ENCODE results near the gene CAMTA1. TPM values are rescaled to one million over a fixed set of nuclear protein-coding genes. Genes with fewer than 3 reads are reported as not detected.

Gene CAMTA1
- total RNA-seq, 2 experiments from 2014 or later, result 45.5 to 45.6 TPM

DNA sequence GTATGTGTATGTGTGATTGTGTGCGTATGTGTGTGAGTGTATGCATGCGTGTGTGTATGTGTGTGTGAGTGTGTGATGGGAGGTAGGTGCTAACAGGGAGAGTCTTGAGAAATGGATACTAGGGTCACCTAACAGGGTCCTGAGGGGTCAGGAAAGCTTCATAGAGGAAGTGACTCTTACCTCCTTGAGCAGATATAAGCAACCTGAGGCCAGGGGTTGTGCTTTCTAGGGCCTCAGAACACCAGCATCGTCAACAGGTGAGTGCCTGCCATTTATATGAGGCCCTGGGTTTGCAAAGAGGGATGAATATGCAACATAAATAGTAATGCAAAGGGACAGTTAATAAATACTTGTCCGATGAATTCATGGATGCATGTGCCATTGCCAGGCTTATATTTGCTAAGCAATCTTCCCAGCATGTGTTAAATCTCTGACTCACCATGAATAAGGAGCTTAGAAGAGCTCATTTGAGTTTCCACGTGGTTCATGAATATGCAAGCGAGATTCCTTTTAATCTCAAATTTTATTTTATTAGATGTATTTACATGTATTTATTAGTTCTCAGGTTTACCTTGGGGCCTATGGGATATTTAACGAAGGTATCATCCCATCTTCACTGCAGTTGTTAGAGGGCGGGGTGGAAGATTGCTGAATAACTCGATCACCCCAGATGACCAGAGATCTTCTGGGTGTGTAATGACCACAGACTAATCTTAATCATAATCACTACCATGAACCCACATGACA, 438.3 kb downstream of the CAMTA1 start:
- Mint-ChIP-seq H3K4me3 (no peak overlapping the region), H3K27ac (no peak overlapping the region), H3K36me3 (no peaks in the 10 kb centered on the region), H3K4me1 (no peaks in the 10 kb centered on the region), H3K27me3 (peaks cover 3% of the 10 kb centered on the region), H3K9me3 (no peaks in the 10 kb centered on the region)
- ATAC-seq (ENCODE audit: low read depth) (no peak), DNase-seq (no peak)
- POLR2A ChIA-PET, result no interaction called here

DNA sequence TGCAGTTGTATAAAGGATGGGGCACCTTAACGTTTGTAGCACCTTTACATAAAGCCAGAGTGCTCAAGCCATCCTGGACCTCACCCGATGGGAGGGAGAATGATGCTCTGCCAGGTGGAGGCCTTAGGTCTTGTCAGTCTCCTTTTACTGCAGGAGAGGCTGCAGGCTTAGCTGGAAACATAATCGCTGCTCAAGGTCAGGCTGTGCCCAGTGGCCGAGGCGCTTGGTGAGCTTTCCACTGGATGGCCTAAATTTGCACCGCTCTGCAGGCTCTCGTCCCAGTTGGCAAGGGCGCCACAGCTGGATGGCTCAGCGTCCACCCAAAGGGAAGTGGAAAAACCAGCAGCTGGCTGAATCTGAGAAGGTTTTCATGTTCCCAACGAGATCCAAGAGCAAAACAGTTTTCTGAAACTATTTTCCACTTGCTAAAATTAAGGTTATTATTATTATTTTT, 438.9 kb downstream of the CAMTA1 start:
- H3K27me3 Mint-ChIP-seq, result peaks cover 3% of the 10 kb centered on the region
- H3K4me3 Mint-ChIP-seq, result no peak overlapping the region
- no peak overlapping the region for H3K27ac Mint-ChIP-seq
- no peaks in the 10 kb centered on the region for H3K36me3 Mint-ChIP-seq
- H3K9me3 Mint-ChIP-seq, result no peaks in the 10 kb centered on the region
- DNase-seq, result no peak
- POLR2A ChIA-PET, result no interaction called here
- H3K4me1 Mint-ChIP-seq, result no peaks in the 10 kb centered on the region
- ATAC-seq (ENCODE audit: low read depth), result no peak

DNA sequence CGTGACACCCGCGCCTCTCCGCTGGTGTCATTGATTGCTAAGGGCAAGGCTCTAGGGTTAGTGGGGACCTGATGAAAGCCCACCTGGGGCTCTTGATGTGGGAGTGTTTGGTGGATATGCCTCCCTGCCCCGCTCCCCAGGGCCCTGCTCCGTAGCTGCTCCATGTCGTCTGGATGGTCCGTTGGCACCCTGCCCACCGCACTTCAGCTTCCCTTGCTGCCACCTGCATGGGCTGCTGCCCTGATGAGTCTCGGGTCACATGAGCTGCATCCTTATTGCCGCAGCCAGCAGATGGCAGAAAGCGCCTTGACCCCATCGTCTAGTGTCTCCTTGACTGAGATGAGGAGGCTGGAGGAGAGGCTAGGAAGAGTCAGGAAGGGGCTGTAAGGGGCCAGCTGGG, 439.4 kb downstream of the CAMTA1 start:
- Mint-ChIP-seq H3K9me3 (no peaks in the 10 kb centered on the region), H3K4me1 (no peaks in the 10 kb centered on the region), H3K4me3 (no peak overlapping the region), H3K27ac (no peak overlapping the region), H3K36me3 (no peaks in the 10 kb centered on the region), H3K27me3 (peaks cover 2% of the 10 kb centered on the region)
- POLR2A ChIA-PET, result no interaction called here
- DNase-seq (no peak), ATAC-seq (ENCODE audit: low read depth) (no peak)

DNA sequence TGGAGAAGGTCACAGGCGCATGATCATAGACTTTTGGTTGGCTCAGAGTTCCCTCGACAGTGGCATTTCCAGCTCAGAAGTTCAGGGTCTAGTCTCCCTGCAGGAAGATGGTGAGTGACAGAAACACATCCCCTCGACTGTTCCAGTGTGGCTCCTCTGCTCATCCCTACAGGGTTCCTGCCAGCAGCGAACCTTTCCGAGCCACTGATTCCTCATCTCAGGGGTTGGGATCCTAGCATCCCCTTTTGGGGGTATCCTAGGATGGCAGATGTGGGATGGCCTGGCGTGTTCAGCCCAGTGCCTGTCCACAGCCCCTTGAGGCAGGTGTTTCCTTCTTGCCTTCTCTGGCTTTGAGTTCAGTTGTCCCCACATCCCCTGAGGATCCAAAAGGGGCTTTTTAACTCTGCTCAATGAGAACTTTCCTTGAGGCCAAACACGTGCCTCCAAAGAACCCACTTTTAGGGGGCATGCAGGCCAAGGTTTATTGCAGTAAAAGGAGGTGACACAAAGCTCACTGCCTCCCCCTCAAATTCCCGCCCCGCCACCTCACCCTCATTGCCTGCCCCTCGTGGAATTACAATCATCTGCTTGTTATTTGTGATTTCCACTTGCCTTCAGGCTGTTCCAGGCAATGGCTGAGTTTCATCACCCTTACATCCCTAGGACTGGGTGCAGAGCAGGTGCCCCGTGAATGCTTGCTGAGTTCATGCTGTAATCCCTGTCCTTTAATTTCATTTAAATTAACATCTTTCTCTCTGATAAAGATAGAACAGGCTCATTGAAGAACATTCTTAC, 440.7 kb downstream of the CAMTA1 start:
- Mint-ChIP-seq H3K4me3 (no peak overlapping the region), H3K36me3 (no peaks in the 10 kb centered on the region), H3K27ac (no peak overlapping the region), H3K27me3 (peaks cover 2% of the 10 kb centered on the region), H3K4me1 (no peaks in the 10 kb centered on the region), H3K9me3 (no peaks in the 10 kb centered on the region)
- ATAC-seq (ENCODE audit: low read depth), result no peak
- POLR2A ChIA-PET, result no interaction called here
- DNase-seq, result no peak

GRCh38 chr1:7227654-7228053, 442.4 kb downstream of the CAMTA1 start:
- DNase-seq (no peak), ATAC-seq (ENCODE audit: low read depth) (no peak)
- Mint-ChIP-seq H3K36me3 (no peaks in the 10 kb centered on the region), H3K9me3 (no peaks in the 10 kb centered on the region), H3K27ac (no peak overlapping the region), H3K4me1 (no peaks in the 10 kb centered on the region), H3K27me3 (peaks cover 2% of the 10 kb centered on the region), H3K4me3 (no peak overlapping the region)
- POLR2A ChIA-PET, result no interaction called here

GRCh38 chr1:7228252-7228961, 443.2 kb downstream of the CAMTA1 start:
- no peak overlapping the region for H3K27ac Mint-ChIP-seq
- peaks cover 2% of the 10 kb centered on the region for H3K27me3 Mint-ChIP-seq
- DNase-seq (no peak), ATAC-seq (ENCODE audit: low read depth) (no peak)
- no peaks in the 10 kb centered on the region for H3K4me1 Mint-ChIP-seq
- H3K4me3 Mint-ChIP-seq, result no peak overlapping the region
- POLR2A ChIA-PET, result no interaction called here
- no peaks in the 10 kb centered on the region for H3K9me3 Mint-ChIP-seq
- H3K36me3 Mint-ChIP-seq, result no peaks in the 10 kb centered on the region

DNA sequence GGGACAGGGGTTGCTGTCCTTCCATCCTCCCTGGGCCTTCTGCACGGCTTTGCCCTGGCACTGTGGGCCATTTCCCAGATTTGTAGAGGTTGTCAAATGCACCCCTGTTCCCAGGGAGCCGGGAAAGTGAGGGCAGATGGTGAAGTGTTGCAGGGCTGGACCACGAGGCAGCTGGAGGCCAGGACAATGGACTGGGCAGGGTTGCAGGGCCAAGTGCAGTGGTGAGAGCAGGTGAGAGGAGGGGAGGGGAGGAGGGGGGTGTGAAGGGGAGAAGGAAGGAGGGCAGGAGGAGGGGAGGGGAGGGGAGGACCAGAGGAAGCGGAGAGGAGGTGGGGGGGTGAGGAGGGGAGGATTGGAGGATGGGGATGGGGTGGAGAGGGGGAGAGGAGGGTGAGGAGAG, 443.9 kb downstream of the CAMTA1 start:
- Mint-ChIP-seq H3K27me3 (peaks cover 2% of the 10 kb centered on the region), H3K36me3 (no peaks in the 10 kb centered on the region), H3K9me3 (no peaks in the 10 kb centered on the region), H3K4me1 (no peaks in the 10 kb centered on the region), H3K4me3 (no peak overlapping the region), H3K27ac (no peak overlapping the region)
- no peak for ATAC-seq (ENCODE audit: low read depth)
- DNase-seq, result no peak
- POLR2A ChIA-PET, result no interaction called here

- POLR2A ChIA-PET, result no interaction called here
- ATAC-seq (ENCODE audit: low read depth) (no peak), DNase-seq (no peak)
- Mint-ChIP-seq H3K4me3 (no peak overlapping the region), H3K4me1 (no peaks in the 10 kb centered on the region), H3K36me3 (no peaks in the 10 kb centered on the region), H3K27me3 (peaks cover 2% of the 10 kb centered on the region), H3K9me3 (no peaks in the 10 kb centered on the region), H3K27ac (no peak overlapping the region)
Observed at GRCh38 chr1:7229696-7230631, 444.7 kb downstream of the CAMTA1 start.

DNA sequence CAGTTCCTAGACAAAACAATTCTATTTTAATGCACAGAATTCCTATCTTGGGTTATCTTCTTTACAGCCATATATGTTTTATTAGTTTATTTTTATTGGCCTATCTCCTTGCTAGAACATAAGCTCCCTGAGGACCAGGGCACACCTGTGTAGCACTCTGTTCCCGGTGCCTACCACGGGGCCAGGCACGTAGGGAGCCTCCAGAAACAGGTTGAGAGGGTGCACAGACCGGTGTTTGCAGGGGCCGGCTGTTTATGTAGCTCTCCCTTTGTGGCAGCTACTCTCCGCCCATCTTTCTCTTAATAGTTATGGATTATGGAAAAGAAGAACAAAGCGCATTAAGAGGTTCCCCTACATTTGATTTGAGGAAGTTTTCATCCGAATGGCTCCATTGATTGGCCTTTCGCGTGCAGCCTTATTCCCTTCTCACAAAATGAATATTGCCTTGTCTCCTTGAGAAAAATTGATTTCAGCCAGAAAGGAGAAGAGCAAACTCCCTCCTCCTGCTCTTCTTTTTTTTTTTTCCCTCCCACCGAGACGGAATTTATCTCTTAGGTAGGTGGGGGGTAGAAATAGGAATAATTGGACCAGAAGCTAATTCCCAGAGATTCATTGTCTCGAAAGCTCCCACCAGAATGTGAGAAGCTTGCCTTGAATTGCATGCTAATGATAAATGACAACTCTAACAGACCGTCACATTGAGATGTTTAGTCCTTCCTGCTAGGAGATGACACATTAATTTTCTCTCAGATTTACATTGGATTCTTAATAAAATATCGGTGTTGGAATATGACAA, 447.4 kb downstream of the CAMTA1 start:
- POLR2A ChIA-PET, result no interaction called here
- no peak for ATAC-seq (ENCODE audit: low read depth)
- DNase-seq, result no peak
- Mint-ChIP-seq H3K4me3 (no peak overlapping the region), H3K36me3 (no peaks in the 10 kb centered on the region), H3K27ac (no peak overlapping the region), H3K9me3 (no peaks in the 10 kb centered on the region), H3K4me1 (peaks cover 3% of the 10 kb centered on the region), H3K27me3 (peaks cover 19% of the 10 kb centered on the region)

DNA sequence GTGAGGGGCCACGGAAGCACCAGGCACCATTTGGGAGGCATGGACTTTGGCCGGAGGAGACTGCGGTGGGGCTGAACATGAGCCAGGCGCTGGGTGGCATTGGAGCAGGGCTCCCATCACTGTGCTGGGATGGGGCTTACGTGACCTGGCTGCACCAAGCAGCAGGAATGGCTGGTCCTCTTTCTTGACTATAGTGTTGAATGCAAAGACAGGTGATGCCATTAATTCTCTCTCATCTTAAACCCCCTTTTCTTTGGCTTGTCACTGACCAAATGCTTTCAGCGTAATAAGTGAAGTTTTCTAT, 447.9 kb downstream of the CAMTA1 start:
- H3K9me3 Mint-ChIP-seq, result no peaks in the 10 kb centered on the region
- POLR2A ChIA-PET, result no interaction called here
- no peaks in the 10 kb centered on the region for H3K36me3 Mint-ChIP-seq
- H3K27ac Mint-ChIP-seq, result no peak overlapping the region
- H3K4me3 Mint-ChIP-seq, result no peak overlapping the region
- ATAC-seq (ENCODE audit: low read depth), result no peak
- peaks cover 3% of the 10 kb centered on the region for H3K4me1 Mint-ChIP-seq
- DNase-seq, result no peak
- H3K27me3 Mint-ChIP-seq, result peaks cover 19% of the 10 kb centered on the region

DNA sequence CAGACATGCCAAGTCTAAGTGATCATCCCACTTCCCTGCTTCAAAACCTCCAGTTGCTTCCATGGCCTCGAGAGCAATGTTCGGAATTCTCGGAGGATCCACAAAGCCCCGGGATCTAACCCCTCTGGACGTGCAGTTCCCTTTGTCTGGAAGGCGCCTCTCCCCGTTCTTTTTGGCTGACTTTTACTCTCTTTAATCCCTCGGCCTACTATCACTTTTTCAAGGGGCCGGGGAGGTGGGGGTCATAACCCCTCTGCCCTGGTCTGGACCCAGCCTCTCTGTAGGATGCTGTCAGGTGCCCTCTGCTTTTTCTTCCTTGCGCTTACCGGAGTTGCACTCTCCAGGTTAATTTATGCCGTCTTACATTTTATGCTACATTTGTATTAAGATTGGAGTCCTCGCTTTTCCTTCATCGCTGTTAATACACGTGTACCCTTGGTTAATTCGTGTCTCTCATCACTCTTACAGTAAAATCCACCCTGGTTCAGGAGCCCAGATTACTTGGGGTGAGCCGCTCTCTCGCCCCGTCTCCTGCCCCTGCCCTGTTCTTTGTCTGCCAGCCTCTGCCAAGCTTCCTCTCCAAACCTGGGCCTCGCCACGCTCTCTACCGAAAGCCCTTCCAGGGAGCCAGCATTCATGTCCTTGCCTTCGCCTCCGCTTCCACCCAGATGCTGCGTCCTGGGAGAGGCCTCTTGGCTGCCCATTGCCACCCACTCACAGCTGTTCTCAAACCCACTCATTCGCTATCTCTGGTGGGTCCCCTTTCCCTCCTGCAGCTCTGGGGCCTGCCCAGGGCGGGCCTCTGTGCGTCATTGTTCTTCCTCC, 448.6 kb downstream of the CAMTA1 start:
- ATAC-seq (ENCODE audit: low read depth) (no peak), DNase-seq (no peak)
- H3K4me1 Mint-ChIP-seq, result peaks cover 3% of the 10 kb centered on the region
- no peak overlapping the region for H3K27ac Mint-ChIP-seq
- no peaks in the 10 kb centered on the region for H3K9me3 Mint-ChIP-seq
- POLR2A ChIA-PET, result no interaction called here
- H3K36me3 Mint-ChIP-seq, result no peaks in the 10 kb centered on the region
- H3K27me3 Mint-ChIP-seq, result peaks cover 19% of the 10 kb centered on the region
- no peak overlapping the region for H3K4me3 Mint-ChIP-seq

DNA sequence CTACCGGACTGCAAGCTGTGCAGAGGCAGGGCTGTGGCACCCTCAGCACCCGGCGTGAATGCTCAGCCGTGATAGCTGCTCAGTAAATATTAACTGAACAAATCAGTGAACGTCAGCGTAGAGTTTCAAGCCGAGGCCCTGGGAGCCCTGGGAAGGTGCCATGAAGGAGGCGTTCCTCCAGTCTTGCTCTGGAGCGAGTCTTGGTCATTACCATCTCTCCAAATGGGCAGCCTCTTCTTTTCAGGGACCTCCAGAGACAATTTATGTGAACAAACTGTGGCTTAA, 449.2 kb downstream of the CAMTA1 start:
- POLR2A ChIA-PET, result no interaction called here
- no peak for ATAC-seq (ENCODE audit: low read depth)
- Mint-ChIP-seq H3K9me3 (no peaks in the 10 kb centered on the region), H3K27me3 (peaks cover 19% of the 10 kb centered on the region), H3K27ac (no peak overlapping the region), H3K36me3 (no peaks in the 10 kb centered on the region), H3K4me1 (peaks cover 3% of the 10 kb centered on the region), H3K4me3 (no peak overlapping the region)
- no peak for DNase-seq
